ENCODE data around the gene CTSF. TPM values are rescaled to one million over a fixed set of nuclear protein-coding genes. Genes with fewer than 3 reads are reported as not detected.

CTSF gene
- total RNA-seq, 1 experiment from 2014 or later: 0.98 TPM

DNA sequence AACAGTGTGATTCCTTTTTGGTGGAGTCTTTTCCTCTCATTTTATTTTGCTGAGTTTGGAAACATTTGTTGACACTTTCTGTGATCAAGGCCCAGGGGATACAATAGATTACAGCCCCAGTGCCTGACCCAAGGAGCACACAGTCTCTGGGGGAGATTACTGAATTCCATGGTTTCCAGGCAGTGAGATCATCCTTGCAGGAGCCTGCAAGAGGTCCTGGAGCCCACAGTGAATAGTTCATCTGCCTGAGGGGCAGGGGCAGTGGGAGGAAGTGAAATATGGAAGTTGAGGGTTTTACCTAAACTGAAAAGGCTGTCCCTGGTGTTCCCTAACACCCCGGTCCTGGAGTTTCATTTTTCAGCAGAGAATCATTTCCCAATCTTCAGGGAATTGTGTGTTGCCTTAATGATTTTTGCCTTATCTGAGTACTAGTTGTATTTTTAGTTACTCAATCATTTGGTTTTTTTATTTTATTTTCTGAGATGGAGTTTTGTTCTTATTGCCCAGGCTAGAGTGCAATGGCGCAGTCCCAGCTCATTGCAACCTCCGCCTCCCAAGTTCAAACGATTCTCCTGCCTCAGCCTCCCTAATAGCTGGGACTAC, 32.3 kb upstream of the CTSF start:
- no CpG with 5 or more reads among the region's 4 CpGs for WGBS (ENCODE audit: extremely low coverage, insufficient read length, low lambda C conversion rate)
- Histone ChIP-seq H3K79me2 (ENCODE audit: insufficient read depth, low read length) (no peaks in the 10 kb centered on the region), H2AK5ac (ENCODE audit: insufficient read length, low read length) (no peak overlapping the region), H3K23me2 (ENCODE audit: insufficient read length, low read depth, low read length, poor library complexity, severe bottlenecking) (no peaks in the 10 kb centered on the region), H3K23ac (ENCODE audit: insufficient read length, low read depth, low read length) (no peak overlapping the region), H2BK120ac (ENCODE audit: low read depth, low read length, poor library complexity, severe bottlenecking) (no peak overlapping the region), H3K79me1 (ENCODE audit: insufficient read depth, low read depth, low read length, poor library complexity, severe bottlenecking) (no peaks in the 10 kb centered on the region), H3K4me2 (ENCODE audit: insufficient read depth, insufficient read length, low read length) (no peak overlapping the region), H3K27me3 (ENCODE audit: insufficient read depth, low read length) (no peaks in the 10 kb centered on the region), H4K20me1 (ENCODE audit: control insufficient read depth, insufficient read depth, insufficient read length) (no peaks in the 10 kb centered on the region), H3K4ac (ENCODE audit: low read depth, low read length) (no peak overlapping the region), H3K9ac (ENCODE audit: extremely low read depth, insufficient read length, low read length) (no peak overlapping the region), H2AFZ (ENCODE audit: low read length) (no peak overlapping the region), H3K56ac (ENCODE audit: insufficient read length, low read depth, low read length) (no peak overlapping the region), H3K18ac (ENCODE audit: insufficient read length, low read depth, low read length) (no peak overlapping the region), H2BK20ac (ENCODE audit: low read depth, low read length, poor library complexity, severe bottlenecking) (no peak overlapping the region), H3K4me1 (ENCODE audit: insufficient read depth, low read length) (no peaks in the 10 kb centered on the region), H2BK15ac (ENCODE audit: low read depth, low read length) (no peak overlapping the region), H2BK12ac (ENCODE audit: insufficient read length, low read depth, low read length) (no peak overlapping the region), H2BK5ac (ENCODE audit: insufficient read length, low read length) (no peak overlapping the region), H4K8ac (replicated peaks; ENCODE audit: insufficient read length, low read depth, low read length) (no peak overlapping the region), H3K27ac (ENCODE audit: insufficient read length, low read depth, low read length) (no peak overlapping the region), H4K5ac (ENCODE audit: insufficient read length, low read depth, low read length) (no peak overlapping the region), H3K14ac (ENCODE audit: insufficient read depth, low read length) (no peak overlapping the region), H4K91ac (ENCODE audit: insufficient read length, low read depth, low read length) (no peak overlapping the region), H3K9me3 (ENCODE audit: control insufficient read depth, low read depth, low read length) (no peaks in the 10 kb centered on the region), H3T11ph (ENCODE audit: low read length) (no peak overlapping the region)
- peaks cover 2 to 66% (median 48%) of the 10 kb centered on the region in 3 experiments; a peak in 6 of 7 replicates for H3K36me3 Mint-ChIP-seq (ENCODE audit: insufficient read depth in 1 of 3, low read depth in 3 of 3)
- no peaks in the 10 kb centered on the region for H3K27me3 Mint-ChIP-seq (ENCODE audit: low read depth)
- H3K4me1 Mint-ChIP-seq: no peaks in the 10 kb centered on the region
- H3K9me3 Mint-ChIP-seq: no peaks in the 10 kb centered on the region
- TF ChIP-seq, protein P1, sequence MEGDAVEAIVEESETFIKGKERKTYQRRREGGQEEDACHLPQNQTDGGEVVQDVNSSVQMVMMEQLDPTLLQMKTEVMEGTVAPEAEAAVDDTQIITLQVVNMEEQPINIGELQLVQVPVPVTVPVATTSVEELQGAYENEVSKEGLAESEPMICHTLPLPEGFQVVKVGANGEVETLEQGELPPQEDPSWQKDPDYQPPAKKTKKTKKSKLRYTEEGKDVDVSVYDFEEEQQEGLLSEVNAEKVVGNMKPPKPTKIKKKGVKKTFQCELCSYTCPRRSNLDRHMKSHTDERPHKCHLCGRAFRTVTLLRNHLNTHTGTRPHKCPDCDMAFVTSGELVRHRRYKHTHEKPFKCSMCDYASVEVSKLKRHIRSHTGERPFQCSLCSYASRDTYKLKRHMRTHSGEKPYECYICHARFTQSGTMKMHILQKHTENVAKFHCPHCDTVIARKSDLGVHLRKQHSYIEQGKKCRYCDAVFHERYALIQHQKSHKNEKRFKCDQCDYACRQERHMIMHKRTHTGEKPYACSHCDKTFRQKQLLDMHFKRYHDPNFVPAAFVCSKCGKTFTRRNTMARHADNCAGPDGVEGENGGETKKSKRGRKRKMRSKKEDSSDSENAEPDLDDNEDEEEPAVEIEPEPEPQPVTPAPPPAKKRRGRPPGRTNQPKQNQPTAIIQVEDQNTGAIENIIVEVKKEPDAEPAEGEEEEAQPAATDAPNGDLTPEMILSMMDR (conservative IDR thresholded peaks at IDR 0.05): no peak
- DNase-seq: no peak
- H3K4me3 Mint-ChIP-seq: no peak overlapping the region; a peak in 1 of 5 replicates
- H3K27ac Mint-ChIP-seq: no peak overlapping the region; a peak in 1 of 7 replicates
